H1 (cell line): ENCODE measurements around the gene DIP2C.

Source experiments
- EP300 ChIP-seq, 2 experiments: IDR thresholded peaks; 1 replicate in 1 of 2; 2 replicates in 1 of 2; pipeline ENCODE4 v1.6.1; 2011 to 2012; ENCODE audit warnings: low read depth in 2 of 2, low read length in 2 of 2, mild to moderate bottlenecking in 2 of 2, borderline replicate concordance in 1 of 2, inconsistent platforms in 1 of 2, moderate library complexity in 1 of 2
- SP2 ChIP-seq: IDR thresholded peaks from 2 replicates; pipeline ENCODE4 v1.6.1; 2012; ENCODE audit warnings: mild to moderate bottlenecking, low read length, inconsistent platforms

DNA sequence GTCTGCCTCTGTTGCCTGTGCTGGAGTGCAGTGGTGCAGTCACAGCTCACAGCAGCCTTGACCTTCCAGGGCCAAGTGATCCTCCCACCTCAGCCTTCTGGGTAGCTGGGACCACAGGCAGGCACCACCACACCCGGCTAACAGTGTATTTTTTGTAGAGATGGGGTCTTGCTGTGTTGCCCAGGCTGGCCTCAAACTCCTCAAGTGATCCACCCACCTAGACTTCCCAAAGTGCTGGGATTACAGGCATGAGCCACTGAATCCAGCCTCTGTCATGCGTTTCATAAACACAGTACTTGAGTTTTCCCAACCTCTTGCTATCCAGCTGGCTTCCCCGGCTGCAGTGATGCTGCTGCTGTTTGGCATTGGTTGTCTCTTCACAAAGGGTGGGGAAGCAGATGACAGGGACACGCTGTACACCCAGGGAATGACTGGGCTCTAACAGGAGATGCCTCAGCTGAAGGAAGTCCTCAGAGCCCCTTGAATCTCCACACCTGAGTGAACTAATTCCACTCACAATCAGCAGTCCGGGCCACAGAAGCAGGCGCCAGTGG, 191.5 kb downstream of the DIP2C start:
- TF ChIP-seq SP2, result no peak
- TF ChIP-seq EP300 (IDR thresholded peaks at IDR 0.05; ENCODE audit: borderline replicate concordance in 1 of 2, low read depth in 2 of 2, low read length in 2 of 2), result no peak
